MG63 (cell line): ENCODE results near the gene UTRN. TPM values are rescaled to one million over a fixed set of nuclear protein-coding genes. Genes with fewer than 3 reads are reported as not detected.

Experiments
- DNase-seq: peaks from one replicate; pipeline ENCODE4 v3.0.0-alpha.2; 2020
- H3K27me3 ChIP-seq: fragments of 250-450 bp; sonication (Bioruptor Pico); 2 replicates; pipeline ENCODE4 v1.5.1; 2020; ENCODE audit warnings: mild to moderate bottlenecking, moderate library complexity
- H3K36me3 ChIP-seq: fragments of 250-450 bp; sonication (Bioruptor Pico); 2 replicates; pipeline ENCODE4 v1.5.1; 2020; ENCODE audit warnings: mild to moderate bottlenecking, moderate library complexity
- H3K4me3 ChIP-seq: fragments of 250-450 bp; sonication (Bioruptor Pico); 2 replicates; pipeline ENCODE4 v1.5.1; 2020; ENCODE audit warnings: mild to moderate bottlenecking, moderate library complexity
- H3K9me3 ChIP-seq: fragments of 250-450 bp; sonication (Bioruptor Pico); 2 replicates; pipeline ENCODE4 v1.5.1; 2020; ENCODE audit warnings: mild to moderate bottlenecking, moderate library complexity
- total RNA-seq: library from RNA; depleted of rRNA; stranded (reverse); fragments of >200 nt; shearing (Covaris generic); gene quantifications from 2 replicates; pipeline ENCODE4 v1.2.3, GENCODE V29; 2014; ENCODE audit warnings: low replicate concordance

The UTRN gene
- total RNA-seq, 1 experiment from 2014 or later, result 16.5 TPM

GRCh38 chr6:144297511-144298100 lies 12.5 kb downstream of the UTRN start:
- DNase-seq, result no peak
- H3K9me3 ChIP-seq, result no peaks in the 10 kb centered on the region
- peaks cover 7% of the 10 kb centered on the region for H3K36me3 ChIP-seq
- no peak overlapping the region for H3K4me3 ChIP-seq
- no peaks in the 10 kb centered on the region for H3K27me3 ChIP-seq

- H3K4me3 ChIP-seq, result no peak overlapping the region
- no peaks in the 10 kb centered on the region for H3K9me3 ChIP-seq
- no peak for DNase-seq
- no peaks in the 10 kb centered on the region for H3K27me3 ChIP-seq
- H3K36me3 ChIP-seq, result peaks cover 7% of the 10 kb centered on the region
These were observed 13.1 kb downstream of the UTRN start for GRCh38 chr6:144298194-144298593.

GRCh38 chr6:144298916-144299315 lies 13.8 kb downstream of the UTRN start:
- no peak overlapping the region for H3K4me3 ChIP-seq
- no peak for DNase-seq
- H3K36me3 ChIP-seq, result peaks cover 7% of the 10 kb centered on the region
- H3K9me3 ChIP-seq, result no peaks in the 10 kb centered on the region
- H3K27me3 ChIP-seq, result no peaks in the 10 kb centered on the region

- Histone ChIP-seq H3K9me3 (no peaks in the 10 kb centered on the region), H3K27me3 (no peaks in the 10 kb centered on the region), H3K36me3 (no peaks in the 10 kb centered on the region), H3K4me3 (no peak overlapping the region)
- no peak for DNase-seq
These were observed 17.7 kb downstream of the UTRN start for GRCh38 chr6:144302701-144303372.

GRCh38 chr6:144304223-144304848 lies 19.2 kb downstream of the UTRN start:
- Histone ChIP-seq H3K9me3 (no peaks in the 10 kb centered on the region), H3K36me3 (no peaks in the 10 kb centered on the region; the same call in 1 of the 2 replicates), H3K27me3 (no peaks in the 10 kb centered on the region), H3K4me3 (no peak overlapping the region)
- DNase-seq, result no peak

- no peaks in the 10 kb centered on the region for H3K9me3 ChIP-seq
- no peaks in the 10 kb centered on the region; the same call in 1 of the 2 replicates for H3K36me3 ChIP-seq
- no peak for DNase-seq
- no peak overlapping the region for H3K4me3 ChIP-seq
- no peaks in the 10 kb centered on the region for H3K27me3 ChIP-seq
These were observed 20.4 kb downstream of the UTRN start for GRCh38 chr6:144305567-144305966.

GRCh38 chr6:144305985-144306384 lies 20.9 kb downstream of the UTRN start:
- Histone ChIP-seq H3K36me3 (no peaks in the 10 kb centered on the region; the same call in 1 of the 2 replicates), H3K4me3 (no peak overlapping the region), H3K27me3 (no peaks in the 10 kb centered on the region), H3K9me3 (no peaks in the 10 kb centered on the region)
- no peak for DNase-seq

- no peak for DNase-seq
- H3K36me3 ChIP-seq, result no peaks in the 10 kb centered on the region; the same call in 1 of the 2 replicates
- H3K27me3 ChIP-seq, result no peaks in the 10 kb centered on the region
- H3K4me3 ChIP-seq, result no peak overlapping the region
- no peaks in the 10 kb centered on the region for H3K9me3 ChIP-seq
These were observed 22.7 kb downstream of the UTRN start for GRCh38 chr6:144307880-144308279.

GRCh38 chr6:144310765-144311164 lies 25.6 kb downstream of the UTRN start:
- Histone ChIP-seq H3K9me3 (no peaks in the 10 kb centered on the region), H3K36me3 (no peaks in the 10 kb centered on the region; the same call in 1 of the 2 replicates), H3K27me3 (no peaks in the 10 kb centered on the region), H3K4me3 (no peak overlapping the region)
- no peak for DNase-seq

GRCh38 chr6:144311361-144311760 lies 26.2 kb downstream of the UTRN start:
- Histone ChIP-seq H3K9me3 (no peaks in the 10 kb centered on the region), H3K36me3 (no peaks in the 10 kb centered on the region; the same call in 1 of the 2 replicates), H3K27me3 (no peaks in the 10 kb centered on the region), H3K4me3 (no peak overlapping the region)
- DNase-seq, result no peak

GRCh38 chr6:144314003-144314485 lies 28.9 kb downstream of the UTRN start:
- no peak overlapping the region for H3K4me3 ChIP-seq
- H3K36me3 ChIP-seq, result no peaks in the 10 kb centered on the region
- H3K9me3 ChIP-seq, result no peaks in the 10 kb centered on the region
- H3K27me3 ChIP-seq, result no peaks in the 10 kb centered on the region
- no peak for DNase-seq

- no peak for DNase-seq
- Histone ChIP-seq H3K9me3 (no peaks in the 10 kb centered on the region), H3K4me3 (no peak overlapping the region), H3K27me3 (no peaks in the 10 kb centered on the region), H3K36me3 (no peaks in the 10 kb centered on the region)
These were observed 29.4 kb downstream of the UTRN start for GRCh38 chr6:144314562-144314961.

- Histone ChIP-seq H3K4me3 (no peak overlapping the region), H3K36me3 (no peaks in the 10 kb centered on the region), H3K9me3 (no peaks in the 10 kb centered on the region), H3K27me3 (no peaks in the 10 kb centered on the region)
- no peak for DNase-seq
These were observed 30.3 kb downstream of the UTRN start for GRCh38 chr6:144315226-144315980.

GRCh38 chr6:144315981-144316861 lies 31.1 kb downstream of the UTRN start:
- H3K27me3 ChIP-seq, result no peaks in the 10 kb centered on the region
- H3K9me3 ChIP-seq, result no peaks in the 10 kb centered on the region
- no peak overlapping the region for H3K4me3 ChIP-seq
- no peak for DNase-seq
- no peaks in the 10 kb centered on the region for H3K36me3 ChIP-seq

- H3K36me3 ChIP-seq, result no peaks in the 10 kb centered on the region
- H3K9me3 ChIP-seq, result no peaks in the 10 kb centered on the region
- H3K27me3 ChIP-seq, result no peaks in the 10 kb centered on the region
- no peak for DNase-seq
- no peak overlapping the region for H3K4me3 ChIP-seq
These were observed 31.7 kb downstream of the UTRN start for GRCh38 chr6:144316862-144317195.

GRCh38 chr6:144317736-144318135 lies 32.6 kb downstream of the UTRN start:
- DNase-seq, result no peak
- H3K36me3 ChIP-seq, result no peaks in the 10 kb centered on the region

More at GRCh38 chr6:144317736-144318135, 32.6 kb downstream of the UTRN start:
- Histone ChIP-seq H3K9me3 (no peaks in the 10 kb centered on the region), H3K4me3 (no peak overlapping the region), H3K27me3 (no peaks in the 10 kb centered on the region)
